SH-SY5Y (cell line): ENCODE data around the gene HLCS.

Experiments
- GATA2 ChIP-seq: IDR thresholded peaks from 2 replicates; pipeline ENCODE4 v1.6.1; 2011; ENCODE audit warnings: mild to moderate bottlenecking, low read depth, low read length
- GATA3 ChIP-seq: IDR thresholded peaks from 2 replicates; pipeline ENCODE4 v1.6.1; 2011; ENCODE audit warnings: low read depth, mild to moderate bottlenecking, low read length, moderate library complexity

DNA sequence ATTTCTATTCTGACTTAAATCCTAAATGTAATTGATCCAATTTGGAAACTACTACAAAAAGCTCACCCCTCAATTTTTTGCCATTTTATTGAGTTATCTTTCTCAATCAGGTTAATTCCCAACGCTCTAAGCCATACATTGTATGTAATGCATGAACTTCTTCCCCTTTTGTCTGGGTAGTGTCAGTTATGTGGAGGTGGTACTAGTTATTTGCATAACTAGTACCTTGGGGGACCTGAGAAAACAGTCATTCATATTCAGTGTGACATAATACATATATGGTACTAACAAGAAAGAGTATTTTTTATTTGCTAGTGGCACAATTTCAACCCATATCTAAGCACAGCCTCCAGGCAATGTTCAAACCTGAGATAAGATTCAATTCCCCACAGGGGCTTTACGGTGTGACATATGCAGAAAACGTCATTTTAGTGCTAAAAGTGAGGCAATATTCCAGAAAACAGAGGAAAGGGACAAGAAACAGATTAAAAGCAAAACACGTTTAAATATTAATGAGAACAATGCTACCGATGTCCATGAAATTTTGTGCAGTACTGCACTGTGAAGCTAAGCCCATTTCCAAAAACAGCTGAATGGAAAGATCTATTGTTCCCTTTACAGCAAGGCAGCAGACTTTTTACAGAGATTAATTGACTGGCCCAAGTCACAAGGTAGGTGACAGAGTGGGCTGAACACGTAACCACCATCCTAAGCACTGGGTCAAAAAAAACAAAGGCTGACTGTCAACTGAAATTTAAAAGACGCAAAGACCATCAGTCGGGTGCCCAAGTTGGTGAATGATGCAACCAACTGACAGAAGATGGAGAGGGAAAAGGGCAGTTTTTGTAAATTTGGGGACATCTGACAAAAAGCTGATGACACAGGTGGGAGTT lies 1.4 kb downstream of the HLCS start:
- TF ChIP-seq GATA2 (no peak), GATA3 (no peak)
